HCT116 (cell line): ENCODE results near the gene DPYD. TPM values are rescaled to one million over a fixed set of nuclear protein-coding genes. Genes with fewer than 3 reads are reported as not detected.

Experiments used
- ATAC-seq: fragments of 200-7000 bp; cut with Tn5 transposase; 2 replicates; pipeline ENCODE4 v1.9.1; 2020; ENCODE audit warnings: mild to moderate bottlenecking, moderate library complexity
- BruUV-seq: library from RNA; stranded (reverse); fragments of 400-500 nt; replicated peaks from 2 replicates; lab custom pipeline; 2021; lab: Mats Ljungman, UMichigan
- CTCF ChIA-PET: fragments of 300-600 bp; sonication (Branson Sonifier 250); formaldehyde crosslinking; loops from one replicate; lab custom pipeline; 2021; ENCODE audit warnings: antibody characterized with exemption; lab: Charles Lee
- POLR2A ChIA-PET: fragments of 300-600, 350-600 bp; sonication (Branson Sonifier 250); formaldehyde crosslinking; loops from one replicate; lab custom pipeline; 2021; ENCODE audit warnings: antibody characterized with exemption; lab: Charles Lee
- RAD21 ChIA-PET, 2 experiments: fragments of 300-600 bp; sonication (Branson Sonifier 250); formaldehyde crosslinking; loops; one replicate each; lab custom pipeline; 2023; ENCODE audit warnings: low total read pairs in 2 of 2; ENCODE audit not compliant: uncharacterized antibody in 2 of 2, unreplicated experiment in 2 of 2, low non-redundant PET in 1 of 2; lab: Charles Lee
- DNase-seq: peaks from one replicate; pipeline ENCODE4 v3.0.0-alpha.2; 2010; ENCODE audit warnings: low read depth, low spot score
- H2AFZ ChIP-seq: fragments of 200-600 bp; shearing (Covaris generic), sonication (generic); 2 replicates; pipeline ENCODE4 v1.6.1; 2017; ENCODE audit warnings: low read depth, mixed run types, mixed read lengths, antibody characterized with exemption, low read length; ENCODE audit not compliant: poor library complexity, severe bottlenecking
- H3K27ac ChIP-seq: 2 replicates; pipeline ENCODE4 v1.5.1; 2012; ENCODE audit warnings: low read depth, low read length
- H3K27me3 ChIP-seq: fragments of 200-600 bp; sonication (generic); 2 replicates; pipeline ENCODE4 v1.6.1; 2016; ENCODE audit warnings: mixed run types, low read length, mixed read lengths; ENCODE audit not compliant: insufficient read depth
- H3K36me3 ChIP-seq, 2 experiments: fragments of 200-500 bp in 1 of 2; fragments of 200-600 bp in 1 of 2; sonication (Bioruptor generic) in 1 of 2; sonication (generic) in 1 of 2; 2 replicates each; pipeline versions ENCODE4 v1.5.1 to v1.6.1; 2014 to 2016; ENCODE audit warnings: low read length in 2 of 2, inconsistent platforms in 1 of 2, mixed read lengths in 1 of 2, mixed run types in 1 of 2; ENCODE audit not compliant: insufficient read depth in 2 of 2, control insufficient read depth in 1 of 2
- H3K4me1 ChIP-seq, 2 experiments: fragments of 200-600 bp in 1 of 2; sonication (generic) in 1 of 2; 2 replicates each; pipeline versions ENCODE4 v1.5.1 to v1.6.1; 2012 to 2017; ENCODE audit warnings: low read length in 2 of 2, inconsistent platforms in 1 of 2, mild to moderate bottlenecking in 1 of 2, mixed read lengths in 1 of 2, mixed run types in 1 of 2, moderate library complexity in 1 of 2; ENCODE audit not compliant: insufficient read depth in 2 of 2, control insufficient read depth in 1 of 2
- H3K4me2 ChIP-seq: fragments of 200-600 bp; sonication (generic); 2 replicates; pipeline ENCODE4 v1.6.1; 2017; ENCODE audit warnings: mixed run types, low read length, mixed read lengths
- H3K4me3 ChIP-seq, 2 experiments: fragments of 200-600 bp in 1 of 2; sonication (generic) in 1 of 2; replicated peaks in 1 of 2; 2 replicates each; pipeline ENCODE4 v1.5.1; 2011 to 2016; ENCODE audit warnings: low read length in 2 of 2, control low read depth in 1 of 2, low read depth in 1 of 2, mild to moderate bottlenecking in 1 of 2, mixed read lengths in 1 of 2, mixed run types in 1 of 2
- H3K79me2 ChIP-seq: fragments of 200-600 bp; sonication (generic); 2 replicates; pipeline ENCODE4 v1.6.1; 2017; ENCODE audit warnings: mild to moderate bottlenecking, mixed run types, low read length, moderate library complexity, mixed read lengths; ENCODE audit not compliant: insufficient read depth
- H3K9ac ChIP-seq: fragments of 200-600 bp; sonication (generic); 2 replicates; pipeline ENCODE4 v1.6.1; 2016; ENCODE audit warnings: low read length, mixed read lengths
- H3K9me2 ChIP-seq: fragments of 200-600 bp; sonication (generic), shearing (Covaris generic); 2 replicates; pipeline ENCODE4 v1.6.1; 2017; ENCODE audit warnings: mixed run types, mild to moderate bottlenecking, moderate library complexity; ENCODE audit not compliant: insufficient read depth
- H3K9me3 ChIP-seq, 2 experiments: fragments of 200-500 bp in 1 of 2; fragments of 200-600 bp in 1 of 2; sonication (Bioruptor generic) in 1 of 2; sonication (generic) in 1 of 2; 2 replicates each; pipeline ENCODE4 v1.6.1; 2014 to 2017; ENCODE audit warnings: low read length in 2 of 2, mixed read lengths in 2 of 2, inconsistent platforms in 1 of 2, low read depth in 1 of 2, mild to moderate bottlenecking in 1 of 2, mixed run types in 1 of 2, moderate library complexity in 1 of 2; ENCODE audit not compliant: control insufficient read depth in 1 of 2, insufficient read depth in 1 of 2
- H4K20me1 ChIP-seq: fragments of 200-600 bp; sonication (generic), shearing (Covaris generic); 2 replicates; pipeline ENCODE4 v1.6.1; 2017; ENCODE audit warnings: mixed run types, mild to moderate bottlenecking, moderate library complexity; ENCODE audit not compliant: insufficient read depth
- EZH2 ChIP-seq: fragments of 200-600 bp; sonication (generic); IDR thresholded peaks from 2 replicates; pipeline ENCODE4 v1.6.1; 2017; ENCODE audit warnings: antibody characterized with exemption, mixed run types
- MAX ChIP-seq: IDR thresholded peaks from 2 replicates; pipeline ENCODE4 v1.6.1; 2012
- POLR2AphosphoS5 ChIP-seq: IDR thresholded peaks from 2 replicates; pipeline ENCODE4 v1.6.1; 2011; ENCODE audit warnings: mild to moderate bottlenecking, low read depth, low read length, moderate library complexity
- SP1 ChIP-seq: IDR thresholded peaks from 2 replicates; pipeline ENCODE4 v1.6.1; 2012; ENCODE audit warnings: low read depth
- SRF ChIP-seq: IDR thresholded peaks from 2 replicates; pipeline ENCODE4 v1.6.1; 2012; ENCODE audit warnings: low read depth
- TCF7L2 ChIP-seq: IDR thresholded peaks from 2 replicates; pipeline ENCODE4 v1.7.0; 2011; ENCODE audit warnings: borderline replicate concordance, inconsistent platforms; ENCODE audit not compliant: insufficient read depth, insufficient read length; ENCODE audit errors: extremely low read depth
- YY1 ChIP-seq: IDR thresholded peaks from 2 replicates; pipeline ENCODE4 v1.6.1; 2011; ENCODE audit warnings: low read length, low read depth, moderate library complexity, mild to moderate bottlenecking; ENCODE audit not compliant: insufficient replicate concordance; ENCODE audit errors: extremely low read depth
- intact Hi-C: fragments of 100-400 bp; cut with micrococcal nuclease; formaldehyde crosslinking; loops from 2 replicates; pipeline ENCODE4 v1.10.0; 2022
- total RNA-seq: library from RNA; stranded (reverse); gene quantifications from one replicate; pipeline ENCODE4 v1.2.1, GENCODE V29; 2021; ENCODE audit not compliant: unreplicated experiment

DPYD gene
- total RNA-seq, 1 experiment from 2014 or later, result 1.7 TPM

GRCh38 chr1:97252076-97252475, 668.8 kb downstream of the DPYD start (continued):
- no peak for TF ChIP-seq SP1
- TF ChIP-seq, all 23 proteins: peak for 0

GRCh38 chr1:97247196-97247595, 673.6 kb downstream of the DPYD start:
- Histone ChIP-seq H3K27ac (no peak overlapping the region), H3K79me2 (no peaks in the 10 kb centered on the region), H3K36me3 (no peaks in the 10 kb centered on the region), H3K4me2 (no peak overlapping the region), H3K27me3 (no peaks in the 10 kb centered on the region), H3K4me3 (no peak overlapping the region), H3K4me1 (no peaks in the 10 kb centered on the region), H3K9me3 (no peaks in the 10 kb centered on the region), H3K9ac (no peak overlapping the region), H4K20me1 (no peaks in the 10 kb centered on the region), H2AFZ (no peak overlapping the region), H3K9me2 (no peaks in the 10 kb centered on the region)
- TF ChIP-seq MAX (no peak), YY1 (no peak), EZH2 (no peak), SP1 (no peak)
- intact Hi-C loops, result loop anchor here (5.0 kb wide), 1 partner anchor 280 kb away; no protein-coding TSS in a partner anchor
- ATAC-seq, result no peak
- ChIA-PET RAD21 (no interaction called here), CTCF (no interaction called here), POLR2A (no interaction called here)
- no peak for DNase-seq
- BruUV-seq, result no TSS peak

GRCh38 chr1:97245682-97246081, 675.2 kb downstream of the DPYD start:
- no peak overlapping the region for H3K4me3 ChIP-seq
- H3K4me1 ChIP-seq, result no peaks in the 10 kb centered on the region
- no peak overlapping the region for H3K9ac ChIP-seq
- ChIA-PET CTCF (no interaction called here), RAD21 (no interaction called here), POLR2A (interaction anchor here (1.0 kb wide), 1 partner anchor 32 kb away, joined by 3 read pairs; no protein-coding TSS in a partner anchor)
- H3K36me3 ChIP-seq, result no peaks in the 10 kb centered on the region
- no peak overlapping the region for H3K4me2 ChIP-seq
- H3K27me3 ChIP-seq, result no peaks in the 10 kb centered on the region
- BruUV-seq, result no TSS peak
- H3K27ac ChIP-seq, result no peak overlapping the region
- intact Hi-C loops, result loop anchor here (2.0 to 5.0 kb wide), 2 partner anchors 282 to 805 kb away; no protein-coding TSS in a partner anchor
- no peak for DNase-seq
- H3K9me2 ChIP-seq, result no peaks in the 10 kb centered on the region
- no peaks in the 10 kb centered on the region for H3K9me3 ChIP-seq
- no peak overlapping the region for H2AFZ ChIP-seq
- no peaks in the 10 kb centered on the region for H3K79me2 ChIP-seq
- no peak for ATAC-seq
- H4K20me1 ChIP-seq, result no peaks in the 10 kb centered on the region
- TF ChIP-seq MAX, result no peak
- TF ChIP-seq EZH2, result no peak
- TF ChIP-seq SRF, result no peak
- no peak for TF ChIP-seq SP1
- no peak for TF ChIP-seq TCF7L2
- no peak for TF ChIP-seq POLR2AphosphoS5
